ENCODE data around the gene MRPS25. TPM values are rescaled to one million over a fixed set of nuclear protein-coding genes. Genes with fewer than 3 reads are reported as not detected.

Gene MRPS25
- total RNA-seq, 1 experiment from 2014 or later: 9.3 TPM

DNA sequence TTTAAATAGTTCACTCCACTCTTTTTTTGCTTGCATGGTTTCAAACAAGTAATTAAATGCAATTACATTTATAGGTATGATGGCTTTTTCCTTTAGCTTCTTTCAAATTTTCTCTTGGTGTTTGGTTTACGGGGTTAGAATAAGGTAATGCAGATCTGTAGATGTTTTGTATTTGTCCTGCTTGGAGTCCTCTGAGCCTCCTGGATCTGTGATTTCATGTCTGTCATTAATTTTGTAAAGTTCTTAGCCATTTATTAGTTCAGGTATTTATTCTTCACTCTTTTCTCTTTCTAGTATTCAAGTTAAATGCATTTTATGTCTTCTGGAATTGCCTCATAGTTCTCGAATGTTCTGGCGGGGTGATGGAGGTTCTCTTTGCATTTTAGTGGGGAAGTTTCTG is 1.4 kb upstream of the MRPS25 start:
- H3K4me1 ChIP-seq (replicated peaks): peaks cover 12% of the 10 kb centered on the region
- no peaks in the 10 kb centered on the region for H3K27me3 ChIP-seq (replicated peaks)
- H3K9me3 ChIP-seq (replicated peaks): no peaks in the 10 kb centered on the region
- H3K4me3 ChIP-seq: no peak overlapping the region
- DNase-seq (ENCODE audit: low read depth in 1 of 2, low spot score in 2 of 2): no peak
- H3K36me3 ChIP-seq: peaks cover 13% of the 10 kb centered on the region
- no peak overlapping the region for H3K27ac ChIP-seq

DNA sequence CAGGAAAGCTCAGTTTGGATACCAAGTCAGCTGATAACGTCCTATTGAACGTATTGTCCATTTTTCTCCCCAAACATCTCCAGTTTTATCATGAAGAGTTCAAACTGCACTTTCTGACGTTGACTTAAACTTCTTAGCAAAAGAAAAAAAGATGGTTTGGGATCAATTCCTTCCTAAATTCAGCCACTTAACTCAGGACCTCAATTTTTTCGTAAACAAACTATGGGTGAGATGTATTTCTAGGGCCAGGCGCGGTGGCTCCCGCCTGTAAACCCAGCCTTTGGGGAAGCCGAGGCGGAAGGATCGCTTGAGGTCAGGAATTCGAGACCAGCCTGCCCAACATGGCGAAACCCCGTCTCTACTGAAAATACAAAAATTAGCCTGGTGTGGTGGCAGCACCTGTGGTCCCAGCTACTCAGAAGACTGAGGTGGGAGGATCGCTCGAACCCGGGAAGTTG is 464 bp upstream of the MRPS25 start:
- Histone ChIP-seq H3K4me3 (peak overlapping the region; percentile 71), H3K36me3 (peaks cover 6% of the 10 kb centered on the region), H3K27me3 (replicated peaks) (no peaks in the 10 kb centered on the region), H3K9me3 (replicated peaks) (no peaks in the 10 kb centered on the region), H3K27ac (no peak overlapping the region), H3K4me1 (replicated peaks) (peaks cover 12% of the 10 kb centered on the region)
- no peak for DNase-seq (ENCODE audit: low read depth in 1 of 2, low spot score in 2 of 2)

DNA sequence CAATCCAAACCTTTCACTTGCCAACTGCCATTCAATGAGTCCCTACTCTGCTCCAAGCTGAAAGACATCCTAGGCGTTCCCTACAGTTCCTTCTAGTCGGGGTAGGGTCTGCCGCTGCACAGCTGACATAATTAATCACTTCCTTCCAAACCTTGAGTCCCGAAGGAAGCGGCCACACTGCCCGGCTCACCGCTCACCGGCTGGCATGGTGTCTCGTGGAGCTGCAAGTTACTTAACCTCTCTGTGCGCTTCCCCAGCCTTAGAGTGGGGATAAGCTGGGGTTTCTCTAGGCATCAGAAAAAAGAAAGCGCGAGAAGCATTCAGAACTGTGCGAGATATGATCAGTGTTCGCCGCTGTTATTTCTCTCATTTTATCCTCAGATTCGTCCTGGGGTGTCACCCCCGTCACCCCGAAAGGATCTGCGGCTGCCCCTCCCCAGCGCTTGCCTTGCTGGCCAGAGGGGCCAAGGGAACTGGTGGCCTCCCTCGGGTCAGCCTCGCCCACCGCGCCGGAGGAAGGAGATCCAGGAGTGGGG is 748 bp downstream of the MRPS25 start:
- Histone ChIP-seq H3K27ac (0 out of 2 replicates have a peak overlapping the region, but pooled peaks have one; percentile 28), H3K4me3 (peak overlapping the region; percentile 71), H3K36me3 (peaks cover 6% of the 10 kb centered on the region), H3K9me3 (replicated peaks) (no peaks in the 10 kb centered on the region), H3K4me1 (replicated peaks) (peaks cover 12% of the 10 kb centered on the region), H3K27me3 (replicated peaks) (no peaks in the 10 kb centered on the region)
- DNase-seq (ENCODE audit: low read depth in 1 of 2, low spot score in 2 of 2): peak in 1 of 2 experiments; percentile 11

DNA sequence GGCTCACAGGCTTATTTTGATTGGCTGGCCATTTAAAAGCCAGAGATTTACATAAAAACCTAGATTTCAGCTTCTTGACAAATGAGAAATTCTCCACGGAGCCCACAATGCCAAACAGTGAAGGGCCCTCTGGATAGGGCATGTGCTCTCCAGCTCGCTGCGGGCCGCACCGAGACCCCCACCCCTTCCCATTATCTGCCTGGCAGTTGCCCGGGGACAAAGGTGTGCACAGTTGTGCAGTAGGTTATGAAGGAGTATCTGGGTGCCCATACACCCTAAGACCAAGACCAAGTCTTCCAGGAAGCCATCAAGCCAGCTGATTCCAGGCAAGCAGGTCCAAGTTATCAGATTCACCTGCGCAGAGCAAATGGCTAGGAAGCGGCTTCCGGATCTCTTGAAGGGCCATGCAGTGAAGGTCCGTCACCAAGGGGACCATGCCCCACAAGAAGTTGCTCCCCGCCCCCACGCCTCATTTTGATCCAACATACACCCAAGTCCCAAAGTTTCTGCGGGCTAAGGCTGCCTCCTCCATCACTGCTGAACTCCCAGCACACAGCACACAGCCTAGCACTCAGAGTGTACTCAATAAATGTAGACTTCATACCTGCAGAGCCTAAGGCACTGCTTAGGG is 1.3 kb downstream of the MRPS25 start:
- H3K27me3 ChIP-seq (replicated peaks): no peaks in the 10 kb centered on the region
- H3K36me3 ChIP-seq: peaks cover 8% of the 10 kb centered on the region
- H3K4me1 ChIP-seq (replicated peaks): peaks cover 12% of the 10 kb centered on the region
- H3K9me3 ChIP-seq (replicated peaks): no peaks in the 10 kb centered on the region
- peak overlapping the region; percentile 71 for H3K4me3 ChIP-seq
- H3K27ac ChIP-seq: no peak overlapping the region
- DNase-seq (ENCODE audit: low read depth in 1 of 2, low spot score in 2 of 2): no peak

GRCh38 chr3:15063238-15063637 is 1.9 kb downstream of the MRPS25 start:
- Histone ChIP-seq H3K4me3 (no peak overlapping the region), H3K9me3 (replicated peaks) (no peaks in the 10 kb centered on the region), H3K36me3 (peaks cover 11% of the 10 kb centered on the region), H3K27ac (no peak overlapping the region), H3K27me3 (replicated peaks) (no peaks in the 10 kb centered on the region), H3K4me1 (replicated peaks) (peaks cover 12% of the 10 kb centered on the region)
- no peak for DNase-seq (ENCODE audit: low read depth in 1 of 2, low spot score in 2 of 2)

DNA sequence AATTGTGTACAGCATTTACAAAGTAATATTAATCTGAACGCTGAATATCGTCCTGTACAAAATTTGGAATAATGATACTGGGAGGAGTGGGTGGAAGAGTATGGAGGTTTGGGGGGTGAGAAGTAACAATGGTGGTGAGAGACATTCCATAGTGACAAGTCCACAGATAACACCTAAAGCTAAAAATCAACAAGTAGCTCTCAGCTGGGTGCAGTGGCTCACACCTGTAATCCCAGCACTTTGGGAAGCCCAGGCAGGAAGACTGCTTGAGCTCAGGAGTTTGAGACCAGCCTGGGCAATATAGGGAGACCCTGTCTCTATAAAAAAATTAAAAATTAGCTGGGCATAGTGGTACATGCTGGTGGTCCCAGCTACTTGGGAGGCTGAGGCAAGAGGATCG is 5.1 kb downstream of the MRPS25 start:
- no peak for DNase-seq (ENCODE audit: low read depth in 1 of 2, low spot score in 2 of 2)
- H3K4me3 ChIP-seq: no peak overlapping the region
- H3K27ac ChIP-seq: no peak overlapping the region
- H3K36me3 ChIP-seq: peaks cover 23% of the 10 kb centered on the region
- H3K27me3 ChIP-seq (replicated peaks): no peaks in the 10 kb centered on the region
- H3K9me3 ChIP-seq (replicated peaks): no peaks in the 10 kb centered on the region
- H3K4me1 ChIP-seq (replicated peaks): peaks cover 12% of the 10 kb centered on the region

- H3K4me1 ChIP-seq (replicated peaks): no peaks in the 10 kb centered on the region
- H3K36me3 ChIP-seq: peaks cover 34% of the 10 kb centered on the region
- H3K27me3 ChIP-seq (replicated peaks): no peaks in the 10 kb centered on the region
- no peak for DNase-seq (ENCODE audit: low read depth in 1 of 2, low spot score in 2 of 2)
- H3K27ac ChIP-seq: no peak overlapping the region
- no peaks in the 10 kb centered on the region for H3K9me3 ChIP-seq (replicated peaks)
- no peak overlapping the region for H3K4me3 ChIP-seq
Measured at GRCh38 chr3:15056676-15057404, 8.3 kb downstream of the MRPS25 start.

GRCh38 chr3:15055019-15055557 is 10.0 kb downstream of the MRPS25 start:
- no peaks in the 10 kb centered on the region for H3K27me3 ChIP-seq (replicated peaks)
- no peaks in the 10 kb centered on the region for H3K4me1 ChIP-seq (replicated peaks)
- DNase-seq (ENCODE audit: low read depth in 1 of 2, low spot score in 2 of 2): no peak
- no peak overlapping the region for H3K27ac ChIP-seq
- H3K9me3 ChIP-seq (replicated peaks): no peaks in the 10 kb centered on the region
- peaks cover 50% of the 10 kb centered on the region for H3K36me3 ChIP-seq
- no peak overlapping the region for H3K4me3 ChIP-seq

- no peak overlapping the region for H3K4me3 ChIP-seq
- H3K27ac ChIP-seq: no peak overlapping the region
- H3K36me3 ChIP-seq: peaks cover 63% of the 10 kb centered on the region
- no peaks in the 10 kb centered on the region for H3K4me1 ChIP-seq (replicated peaks)
- no peaks in the 10 kb centered on the region for H3K9me3 ChIP-seq (replicated peaks)
- no peak for DNase-seq (ENCODE audit: low read depth in 1 of 2, low spot score in 2 of 2)
- H3K27me3 ChIP-seq (replicated peaks): no peaks in the 10 kb centered on the region
Measured at GRCh38 chr3:15053541-15053940, 11.6 kb downstream of the MRPS25 start.

DNA sequence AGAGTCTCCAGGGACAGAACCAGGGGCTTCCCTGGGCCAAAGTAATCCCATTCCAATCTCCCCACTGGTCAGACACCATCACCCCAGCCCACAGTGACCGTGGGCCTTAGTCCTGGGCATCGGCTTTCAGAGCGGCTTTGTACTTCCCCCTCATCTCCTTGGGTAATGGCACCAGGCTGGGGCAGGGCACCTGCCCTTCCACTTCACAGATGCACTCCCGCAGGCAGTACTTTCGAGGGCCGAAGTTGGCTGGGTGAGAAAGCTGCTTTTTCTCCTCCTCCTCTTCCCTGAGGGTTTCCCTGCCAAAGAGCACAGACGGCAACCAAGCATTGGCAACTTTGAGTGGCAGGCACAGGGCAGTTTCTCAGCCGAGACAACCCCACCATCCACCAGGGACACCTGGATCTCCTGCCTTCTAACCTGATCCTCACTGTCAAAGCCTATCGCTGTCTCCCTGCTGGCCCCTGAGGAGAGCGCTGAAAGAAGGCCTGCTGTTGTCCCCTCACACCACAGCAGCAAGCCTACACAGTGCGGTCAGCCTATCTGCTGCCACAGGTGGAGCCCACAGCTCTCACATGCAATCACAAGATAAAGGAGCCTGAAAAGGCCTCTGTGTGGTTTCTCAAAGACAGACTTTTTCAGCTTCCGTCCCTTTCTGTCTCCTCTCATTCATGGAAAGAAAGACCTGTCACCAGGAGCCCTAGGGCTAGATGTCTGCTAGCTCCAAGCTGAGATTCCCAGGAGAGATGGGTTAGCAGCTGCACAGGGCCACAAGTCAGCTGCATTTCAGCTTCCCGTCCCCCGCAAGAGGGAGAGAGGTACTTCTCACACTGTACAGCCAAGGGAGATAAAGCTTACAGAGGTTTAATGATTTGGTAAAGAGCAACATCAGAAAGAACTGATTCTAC is 12.5 kb downstream of the MRPS25 start:
- no peak for DNase-seq (ENCODE audit: low read depth in 1 of 2, low spot score in 2 of 2)
- H3K4me3 ChIP-seq: no peak overlapping the region
- H3K9me3 ChIP-seq (replicated peaks): no peaks in the 10 kb centered on the region
- no peaks in the 10 kb centered on the region for H3K27me3 ChIP-seq (replicated peaks)
- H3K36me3 ChIP-seq: peaks cover 68% of the 10 kb centered on the region
- no peaks in the 10 kb centered on the region for H3K4me1 ChIP-seq (replicated peaks)
- no peak overlapping the region for H3K27ac ChIP-seq

- H3K27me3 ChIP-seq (replicated peaks): no peaks in the 10 kb centered on the region
- H3K9me3 ChIP-seq (replicated peaks): no peaks in the 10 kb centered on the region
- peaks cover 72% of the 10 kb centered on the region for H3K36me3 ChIP-seq
- no peak overlapping the region for H3K4me3 ChIP-seq
- H3K4me1 ChIP-seq (replicated peaks): no peaks in the 10 kb centered on the region
- H3K27ac ChIP-seq: no peak overlapping the region
- no peak for DNase-seq (ENCODE audit: low read depth in 1 of 2, low spot score in 2 of 2)
Measured at GRCh38 chr3:15051531-15051930, 13.6 kb downstream of the MRPS25 start.

DNA sequence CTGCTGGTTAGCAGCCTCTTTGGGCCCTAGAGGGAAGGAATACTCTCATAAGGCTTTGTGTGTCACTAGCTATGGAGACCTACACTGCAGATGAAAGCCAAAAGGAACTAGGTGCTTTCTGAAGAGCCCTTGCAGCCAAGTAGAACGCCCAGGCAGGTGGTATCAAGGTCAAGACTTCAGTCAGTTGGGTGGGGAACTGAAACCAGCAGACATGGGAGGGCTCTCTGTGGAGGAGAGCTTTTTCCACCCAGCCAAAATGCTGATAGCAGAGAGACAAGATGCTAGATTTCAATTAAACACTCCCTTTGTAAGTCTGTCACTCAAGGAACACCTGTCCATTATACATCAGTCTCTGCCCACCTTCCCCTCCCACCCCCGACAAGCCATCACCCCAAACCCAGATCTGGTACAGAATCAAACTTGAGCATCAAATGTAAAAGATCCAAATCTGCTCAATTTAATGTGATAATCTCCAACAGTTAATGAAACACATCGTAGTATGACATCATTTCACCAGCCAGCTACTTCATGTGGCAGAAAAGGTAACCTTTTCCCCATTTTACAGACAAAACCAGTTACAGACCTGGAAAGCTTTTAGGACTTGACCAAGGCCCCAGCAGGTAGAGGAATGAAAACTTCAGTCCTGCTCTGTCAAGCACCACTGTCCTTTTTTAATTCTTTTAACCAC is 14.6 kb downstream of the MRPS25 start:
- Histone ChIP-seq H3K4me1 (replicated peaks) (no peaks in the 10 kb centered on the region), H3K27me3 (replicated peaks) (no peaks in the 10 kb centered on the region), H3K4me3 (no peak overlapping the region)

DNA sequence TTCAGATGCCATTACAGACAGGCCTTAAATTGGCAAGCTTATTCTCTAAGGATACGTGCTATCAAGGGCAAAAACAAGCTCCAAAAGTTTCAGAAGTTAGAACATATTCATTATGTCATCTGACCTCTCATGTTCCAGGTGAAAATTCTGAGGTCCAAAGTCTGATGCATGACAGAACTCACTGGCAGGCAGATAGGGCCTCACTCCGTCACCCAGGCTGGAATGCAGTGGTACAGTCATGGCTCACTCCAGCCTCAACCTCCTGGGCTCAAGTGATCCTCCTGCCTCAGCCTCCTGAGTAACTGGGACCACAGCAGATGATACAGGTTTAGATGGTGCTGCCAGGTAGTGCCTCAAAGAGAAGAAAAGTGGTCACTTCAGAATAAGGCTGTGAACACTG is 15.5 kb downstream of the MRPS25 start:
- H3K4me1 ChIP-seq (replicated peaks): no peaks in the 10 kb centered on the region
- H3K4me3 ChIP-seq: no peak overlapping the region
- no peaks in the 10 kb centered on the region for H3K9me3 ChIP-seq (replicated peaks)
- no peaks in the 10 kb centered on the region for H3K27me3 ChIP-seq (replicated peaks)
- peaks cover 84% of the 10 kb centered on the region for H3K36me3 ChIP-seq
- no peak overlapping the region for H3K27ac ChIP-seq
- DNase-seq (ENCODE audit: low read depth in 1 of 2, low spot score in 2 of 2): no peak

More for the DNA sequence above, 14.6 kb downstream of the MRPS25 start:
- Histone ChIP-seq H3K27ac (no peak overlapping the region), H3K36me3 (peaks cover 81% of the 10 kb centered on the region), H3K9me3 (replicated peaks) (no peaks in the 10 kb centered on the region)
- no peak for DNase-seq (ENCODE audit: low read depth in 1 of 2, low spot score in 2 of 2)
